Measurements from ENCODE around the gene ACOT7. TPM values are rescaled to one million over a fixed set of nuclear protein-coding genes. Genes with fewer than 3 reads are reported as not detected.

ACOT7 gene
- total RNA-seq, 1 donor from 2014 or later = 12.7 TPM

DNA sequence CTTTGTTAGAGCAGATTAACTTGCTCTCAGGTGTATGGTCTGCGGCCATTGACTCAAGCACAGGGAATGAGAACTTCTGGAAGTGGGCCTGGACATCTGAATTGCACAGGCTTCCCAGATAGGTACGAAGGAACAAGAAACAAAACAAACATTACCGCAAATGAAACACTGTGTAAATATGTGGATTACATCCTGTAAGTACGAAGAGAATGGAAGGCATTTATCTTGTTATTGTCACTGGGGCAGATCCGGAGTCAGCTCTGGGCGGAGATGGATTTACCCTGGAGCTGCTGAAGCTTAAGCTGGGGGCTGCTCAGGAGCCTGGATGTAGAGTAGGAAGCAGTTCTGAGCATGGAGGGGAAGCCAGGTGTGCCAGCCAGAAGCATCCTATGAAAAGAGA lies 19.3 kb upstream of the ACOT7 start:
- TF ChIP-seq, protein P1, sequence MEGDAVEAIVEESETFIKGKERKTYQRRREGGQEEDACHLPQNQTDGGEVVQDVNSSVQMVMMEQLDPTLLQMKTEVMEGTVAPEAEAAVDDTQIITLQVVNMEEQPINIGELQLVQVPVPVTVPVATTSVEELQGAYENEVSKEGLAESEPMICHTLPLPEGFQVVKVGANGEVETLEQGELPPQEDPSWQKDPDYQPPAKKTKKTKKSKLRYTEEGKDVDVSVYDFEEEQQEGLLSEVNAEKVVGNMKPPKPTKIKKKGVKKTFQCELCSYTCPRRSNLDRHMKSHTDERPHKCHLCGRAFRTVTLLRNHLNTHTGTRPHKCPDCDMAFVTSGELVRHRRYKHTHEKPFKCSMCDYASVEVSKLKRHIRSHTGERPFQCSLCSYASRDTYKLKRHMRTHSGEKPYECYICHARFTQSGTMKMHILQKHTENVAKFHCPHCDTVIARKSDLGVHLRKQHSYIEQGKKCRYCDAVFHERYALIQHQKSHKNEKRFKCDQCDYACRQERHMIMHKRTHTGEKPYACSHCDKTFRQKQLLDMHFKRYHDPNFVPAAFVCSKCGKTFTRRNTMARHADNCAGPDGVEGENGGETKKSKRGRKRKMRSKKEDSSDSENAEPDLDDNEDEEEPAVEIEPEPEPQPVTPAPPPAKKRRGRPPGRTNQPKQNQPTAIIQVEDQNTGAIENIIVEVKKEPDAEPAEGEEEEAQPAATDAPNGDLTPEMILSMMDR (IDR thresholded peaks at IDR 0.05) = no peak
- POLR2A ChIA-PET = no interaction called here
- DNase-seq = no peak
- Mint-ChIP-seq H3K4me3 (no peak overlapping the region), H3K27ac (no peak overlapping the region), H3K36me3 (ENCODE audit: low read depth) (no peaks in the 10 kb centered on the region), H3K27me3 (peaks cover 45% of the 10 kb centered on the region), H3K4me1 (no peaks in the 10 kb centered on the region), H3K9me3 (no peaks in the 10 kb centered on the region)
- no peak for ATAC-seq (ENCODE audit: low read depth)
- CTCF ChIA-PET = interaction anchor here (0.8 to 1.4 kb wide), 2 partner anchors 9 to 10 kb away, joined by 3 to 4 read pairs; no protein-coding TSS in a partner anchor
- intact Hi-C loops (cut with micrococcal nuclease) = no loop called here

- no peaks in the 10 kb centered on the region for H3K36me3 Mint-ChIP-seq (ENCODE audit: low read depth)
- H3K4me1 Mint-ChIP-seq = no peaks in the 10 kb centered on the region
- ChIA-PET POLR2A (no interaction called here), CTCF (no interaction called here)
- H3K9me3 Mint-ChIP-seq = no peaks in the 10 kb centered on the region
- no peak for ATAC-seq (ENCODE audit: low read depth)
- H3K4me3 Mint-ChIP-seq = no peak overlapping the region
- intact Hi-C loops (cut with micrococcal nuclease) = no loop called here
- peaks cover 22% of the 10 kb centered on the region for H3K27me3 Mint-ChIP-seq
- no peak overlapping the region for H3K27ac Mint-ChIP-seq
- DNase-seq = no peak
- TF ChIP-seq, protein P1 (IDR thresholded peaks at IDR 0.05) = no peak
Measured at GRCh38 chr1:6410248-6410893, 16.8 kb upstream of the ACOT7 start.

- no peaks in the 10 kb centered on the region for H3K4me1 Mint-ChIP-seq
- ChIA-PET POLR2A (interaction anchor here (0.6 kb wide), 1 partner anchor 16 kb away, joined by 6 read pairs; no protein-coding TSS in a partner anchor), CTCF (no interaction called here)
- no peak overlapping the region for H3K4me3 Mint-ChIP-seq
- no peaks in the 10 kb centered on the region for H3K9me3 Mint-ChIP-seq
- no peaks in the 10 kb centered on the region for H3K36me3 Mint-ChIP-seq (ENCODE audit: low read depth)
- ATAC-seq (ENCODE audit: low read depth) = no peak
- H3K27ac Mint-ChIP-seq = no peak overlapping the region
- intact Hi-C loops (cut with micrococcal nuclease) = loop anchor here (10.0 kb wide), 1 partner anchor 895 kb away; no protein-coding TSS in a partner anchor
- no peak for DNase-seq
- TF ChIP-seq, protein P1 (IDR thresholded peaks at IDR 0.05) = no peak
- H3K27me3 Mint-ChIP-seq = peaks cover 20% of the 10 kb centered on the region
Measured at GRCh38 chr1:6409733-6410132, 16.2 kb upstream of the ACOT7 start.

- ATAC-seq (ENCODE audit: low read depth) = no peak
- no peak overlapping the region for H3K4me3 Mint-ChIP-seq
- H3K9me3 Mint-ChIP-seq = no peaks in the 10 kb centered on the region
- H3K36me3 Mint-ChIP-seq (ENCODE audit: low read depth) = no peaks in the 10 kb centered on the region
- ChIA-PET POLR2A (interaction anchor here (0.6 to 0.7 kb wide), 2 partner anchors 17 to 18 kb away, joined by 3 to 6 read pairs; no protein-coding TSS in a partner anchor), CTCF (no interaction called here)
- TF ChIP-seq, protein P1 (IDR thresholded peaks at IDR 0.05) = no peak
- intact Hi-C loops (cut with micrococcal nuclease) = loop anchor here (10.0 kb wide), 1 partner anchor 894 kb away; no protein-coding TSS in a partner anchor
- DNase-seq = no peak
- no peak overlapping the region for H3K27ac Mint-ChIP-seq
- H3K27me3 Mint-ChIP-seq = peaks cover 14% of the 10 kb centered on the region
- H3K4me1 Mint-ChIP-seq = no peaks in the 10 kb centered on the region
Measured at GRCh38 chr1:6409053-6409452, 15.5 kb upstream of the ACOT7 start.

- no peaks in the 10 kb centered on the region for H3K36me3 Mint-ChIP-seq (ENCODE audit: low read depth)
- no peaks in the 10 kb centered on the region for H3K4me1 Mint-ChIP-seq
- intact Hi-C loops (cut with micrococcal nuclease) = loop anchor here (10.0 kb wide), 1 partner anchor 893 kb away; no protein-coding TSS in a partner anchor
- CTCF ChIA-PET = interaction anchor here (1.4 kb wide), 1 partner anchor 162 kb away, joined by 3 read pairs; no protein-coding TSS in a partner anchor
- H3K4me3 Mint-ChIP-seq = no peak overlapping the region
- H3K27ac Mint-ChIP-seq = no peak overlapping the region
- no peak for ATAC-seq (ENCODE audit: low read depth)
- TF ChIP-seq, protein P1 (IDR thresholded peaks at IDR 0.05) = no peak
- no peak for DNase-seq
- POLR2A ChIA-PET = no interaction called here
- H3K27me3 Mint-ChIP-seq = peaks cover 13% of the 10 kb centered on the region
- no peaks in the 10 kb centered on the region for H3K9me3 Mint-ChIP-seq
Measured at GRCh38 chr1:6408023-6408422, 14.5 kb upstream of the ACOT7 start.
